Mesenchymal stem cell (in vitro differentiated cells and primary cell): ENCODE results near the gene EFNA1.

Source experiments
- DNase-seq: peaks from one replicate; pipeline ENCODE4 v3.0.0-alpha.2; 2013
- H2AFZ ChIP-seq: one replicate; pipeline ENCODE4 v1.6.1; 2013; ENCODE audit warnings: low read depth, mild to moderate bottlenecking, control low read depth, inconsistent platforms, low read length, moderate library complexity
- H2AK5ac ChIP-seq: 2 replicates; pipeline ENCODE4 v1.6.1; 2013; ENCODE audit warnings: low read length, moderate library complexity, mild to moderate bottlenecking, inconsistent platforms; ENCODE audit not compliant: severe bottlenecking
- H2BK120ac ChIP-seq: one replicate; pipeline ENCODE4 v1.6.1; 2013; ENCODE audit warnings: low read depth, mild to moderate bottlenecking, inconsistent platforms, low read length, moderate library complexity
- H2BK12ac ChIP-seq, 2 experiments: one replicate each; pipeline ENCODE4 v1.6.1; 2013; ENCODE audit warnings: inconsistent platforms in 2 of 2, low read length in 2 of 2, mild to moderate bottlenecking in 2 of 2, moderate library complexity in 2 of 2, control low read depth in 1 of 2
- H2BK15ac ChIP-seq: one replicate; pipeline ENCODE4 v1.6.1; 2013; ENCODE audit warnings: mild to moderate bottlenecking, low read depth, inconsistent platforms; ENCODE audit not compliant: poor library complexity, severe bottlenecking
- H2BK5ac ChIP-seq: 2 replicates; pipeline ENCODE4 v1.6.1; 2013; ENCODE audit warnings: low read depth, mild to moderate bottlenecking, low read length, control low read depth, inconsistent platforms; ENCODE audit not compliant: poor library complexity, severe bottlenecking
- H3K14ac ChIP-seq, 2 experiments: one replicate each; pipeline ENCODE4 v1.6.1; 2013; ENCODE audit warnings: inconsistent platforms in 2 of 2, low read length in 2 of 2, control low read depth in 1 of 2, mild to moderate bottlenecking in 1 of 2, moderate library complexity in 1 of 2
- H3K18ac ChIP-seq, 2 experiments: one replicate each; pipeline ENCODE4 v1.6.1; 2013; ENCODE audit warnings: inconsistent platforms in 2 of 2, low read length in 2 of 2, control low read depth in 1 of 2, low read depth in 1 of 2, mild to moderate bottlenecking in 1 of 2
- H3K23ac ChIP-seq, 2 experiments: one replicate each; pipeline ENCODE4 v1.6.1; 2013; ENCODE audit warnings: inconsistent platforms in 2 of 2, low read length in 2 of 2, mild to moderate bottlenecking in 2 of 2, moderate library complexity in 2 of 2, control low read depth in 1 of 2
- H3K27ac ChIP-seq: 2 replicates; pipeline ENCODE4 v1.5.1; 2013; ENCODE audit warnings: mild to moderate bottlenecking, moderate library complexity, low read length, control low read depth, inconsistent platforms; ENCODE audit not compliant: poor library complexity, severe bottlenecking
- H3K27me3 ChIP-seq, 2 experiments: 2 replicates each; pipeline versions ENCODE4 v1.6.1 to v1.7.0; 2013; ENCODE audit warnings: low read length in 2 of 2, mild to moderate bottlenecking in 2 of 2, moderate library complexity in 2 of 2, control low read depth in 1 of 2, inconsistent platforms in 1 of 2; ENCODE audit not compliant: control insufficient read depth in 1 of 2, insufficient read depth in 1 of 2
- H3K36me3 ChIP-seq, 2 experiments: 2 replicates each; pipeline versions ENCODE4 v1.6.1 to v1.7.0; 2013; ENCODE audit warnings: low read length in 2 of 2, control low read depth in 1 of 2, inconsistent platforms in 1 of 2, low read depth in 1 of 2, mild to moderate bottlenecking in 1 of 2; ENCODE audit not compliant: insufficient read depth in 2 of 2, control insufficient read depth in 1 of 2
- H3K4ac ChIP-seq, 2 experiments: one replicate each; pipeline ENCODE4 v1.6.1; 2013; ENCODE audit warnings: inconsistent platforms in 2 of 2, low read length in 2 of 2, mild to moderate bottlenecking in 2 of 2, moderate library complexity in 2 of 2, control low read depth in 1 of 2, low read depth in 1 of 2
- H3K4me1 ChIP-seq: 2 replicates; pipeline ENCODE4 v1.6.1; 2013; ENCODE audit warnings: low read depth, low read length, control low read depth; ENCODE audit not compliant: control insufficient read depth, insufficient read depth
- H3K4me2 ChIP-seq: 2 replicates; pipeline ENCODE4 v1.6.1; 2013; ENCODE audit warnings: low read length, mild to moderate bottlenecking, inconsistent platforms; ENCODE audit not compliant: poor library complexity, severe bottlenecking
- H3K4me3 ChIP-seq, 2 experiments: 2 replicates each; pipeline versions ENCODE4 v1.5.1 to v1.7.0; 2013; ENCODE audit warnings: low read length in 2 of 2, mild to moderate bottlenecking in 2 of 2, control low read depth in 1 of 2, low read depth in 1 of 2; ENCODE audit not compliant: insufficient read depth in 1 of 2
- H3K79me1 ChIP-seq: replicated peaks from 2 replicates; pipeline ENCODE4 v1.6.1; 2013; ENCODE audit warnings: mild to moderate bottlenecking, control low read depth, low read length, inconsistent platforms; ENCODE audit not compliant: poor library complexity, severe bottlenecking
- H3K9ac ChIP-seq: 2 replicates; pipeline ENCODE4 v1.7.0; 2013; ENCODE audit warnings: mild to moderate bottlenecking, low read length, moderate library complexity
- H3K9me3 ChIP-seq: 2 replicates; pipeline ENCODE4 v1.7.0; 2013; ENCODE audit warnings: mild to moderate bottlenecking, low read length; ENCODE audit not compliant: control insufficient read depth
- H4K8ac ChIP-seq: one replicate; pipeline ENCODE4 v1.6.1; 2013; ENCODE audit warnings: inconsistent platforms, mild to moderate bottlenecking, low read length, moderate library complexity
- H4K91ac ChIP-seq: one replicate; pipeline ENCODE4 v1.6.1; 2013; ENCODE audit warnings: mild to moderate bottlenecking, low read length, inconsistent platforms
- WGBS: methylation state at CpG from one replicate; pipeline ENCODE4 v1.1.7; 2013; ENCODE audit warnings: mixed read lengths; 5-methylcytosine and 5-hydroxymethylcytosine counted together

Gene EFNA1

GRCh38 chr1:155079487-155080311, 48.0 kb upstream of the EFNA1 start:
- peak overlapping the region; percentile 26 for H2BK5ac ChIP-seq
- H3K36me3 ChIP-seq: no peaks in the 10 kb centered on the region
- peak; percentile 27 for DNase-seq
- no peak overlapping the region for H2BK120ac ChIP-seq
- peaks cover 51% of the 10 kb centered on the region for H3K4me1 ChIP-seq
- no peaks in the 10 kb centered on the region for H3K9me3 ChIP-seq
- no peak overlapping the region for H2AFZ ChIP-seq
- WGBS: 2% methylated on average over 42 of the region's 67 CpGs
- H3K27ac ChIP-seq: no peak overlapping the region
- peak overlapping the region; percentile 60 for H3K4me2 ChIP-seq
- H3K27me3 ChIP-seq: peaks cover 66 to 73% of the 10 kb centered on the region in 2 experiments
- no peak overlapping the region for H2AK5ac ChIP-seq
- H2BK12ac ChIP-seq: peak overlapping the region in 1 of 2 experiments; percentile 29
- no peak overlapping the region for H4K8ac ChIP-seq
- H3K14ac ChIP-seq: no peak overlapping the region
- H4K91ac ChIP-seq: peak overlapping the region; percentile 18
- peak overlapping the region; percentile 11 to 63 for H3K4me3 ChIP-seq
- peak overlapping the region in 1 of 2 experiments; percentile 53 for H3K18ac ChIP-seq
- H3K23ac ChIP-seq: peak overlapping the region in 1 of 2 experiments; percentile 90
- no peak overlapping the region for H3K9ac ChIP-seq
- H3K4ac ChIP-seq: no peak overlapping the region
- H2BK15ac ChIP-seq: peak overlapping the region; percentile 31
- no peaks in the 10 kb centered on the region for H3K79me1 ChIP-seq

GRCh38 chr1:155080312-155081228, 47.1 kb upstream of the EFNA1 start:
- DNase-seq: peak; percentile 35
- no peaks in the 10 kb centered on the region for H3K9me3 ChIP-seq
- H4K8ac ChIP-seq: no peak overlapping the region
- H3K27me3 ChIP-seq: peaks cover 57 to 65% of the 10 kb centered on the region in 2 experiments
- H3K9ac ChIP-seq: no peak overlapping the region
- H2BK5ac ChIP-seq: no peak overlapping the region
- H2AFZ ChIP-seq: no peak overlapping the region
- H3K23ac ChIP-seq: peak overlapping the region in 1 of 2 experiments; percentile 85
- H3K14ac ChIP-seq: no peak overlapping the region
- no peak overlapping the region for H3K4me3 ChIP-seq
- no peak overlapping the region for H3K18ac ChIP-seq
- no peak overlapping the region for H2BK12ac ChIP-seq
- H3K4me2 ChIP-seq: peak overlapping the region; percentile 12
- H2BK120ac ChIP-seq: no peak overlapping the region
- no peaks in the 10 kb centered on the region for H3K36me3 ChIP-seq
- no peak overlapping the region for H3K27ac ChIP-seq
- no peak overlapping the region for H4K91ac ChIP-seq
- peak overlapping the region; percentile 12 for H2BK15ac ChIP-seq
- H3K79me1 ChIP-seq: no peaks in the 10 kb centered on the region
- H2AK5ac ChIP-seq: no peak overlapping the region
- 1% methylated on average over 54 of the region's 71 CpGs for WGBS
- H3K4ac ChIP-seq: peak overlapping the region in 1 of 2 experiments; percentile 40
- H3K4me1 ChIP-seq: peaks cover 53% of the 10 kb centered on the region

- no peak overlapping the region for H4K91ac ChIP-seq
- H2BK12ac ChIP-seq: no peak overlapping the region
- H2AK5ac ChIP-seq: no peak overlapping the region
- no peak for DNase-seq
- no peak overlapping the region for H2BK120ac ChIP-seq
- peaks cover 0 to 4% of the 10 kb centered on the region in 2 experiments for H3K36me3 ChIP-seq
- H3K4me2 ChIP-seq: peak overlapping the region; percentile 41
- peak overlapping the region; percentile 32 to 61 for H3K4me3 ChIP-seq
- no peak overlapping the region for H2BK5ac ChIP-seq
- peaks cover 64% of the 10 kb centered on the region for H3K4me1 ChIP-seq
- no peak overlapping the region for H3K9ac ChIP-seq
- H3K79me1 ChIP-seq: no peaks in the 10 kb centered on the region
- H3K4ac ChIP-seq: no peak overlapping the region
- peak overlapping the region in 1 of 2 experiments; percentile 4 for H3K14ac ChIP-seq
- H2AFZ ChIP-seq: no peak overlapping the region
- peak overlapping the region in 1 of 2 experiments; percentile 91 for H3K23ac ChIP-seq
- H2BK15ac ChIP-seq: no peak overlapping the region
- H3K9me3 ChIP-seq: no peaks in the 10 kb centered on the region
- no peak overlapping the region for H4K8ac ChIP-seq
- WGBS: 2% methylated on average over 28 of the region's 68 CpGs
- H3K18ac ChIP-seq: peak overlapping the region in 1 of 2 experiments; percentile 76
- no peak overlapping the region for H3K27ac ChIP-seq
- H3K27me3 ChIP-seq: peaks cover 57 to 65% of the 10 kb centered on the region in 2 experiments
Measured at GRCh38 chr1:155081472-155082300, 46.0 kb upstream of the EFNA1 start.
